K562 (cell line): Measurements from ENCODE around the gene MYO18A. TPM values are rescaled to one million over a fixed set of nuclear protein-coding genes. Genes with fewer than 3 reads are reported as not detected.

Experiments used
- ATAC-seq: fragments of 200-7000 bp; cut with Tn5 transposase; 3 replicates; pipeline ENCODE4 v1.9.1; 2020; ENCODE audit warnings: moderate library complexity
- BruUV-seq: library from RNA; stranded (reverse); fragments of 400-500 nt; replicated peaks from 2 replicates; lab custom pipeline; 2021; lab: Mats Ljungman, UMichigan
- CTCF ChIA-PET: fragments of 300-600 bp; formaldehyde crosslinking; extraction: SDS; loops from one replicate; lab custom pipeline; 2021; ENCODE audit warnings: low intra/inter-chr PET ratio; lab: Yijun Ruan, JAX
- POLR2A ChIA-PET: fragments of 300-600, 350-650 bp; sonication (Branson Sonifier 250); formaldehyde crosslinking; extraction: SDS; loops from one replicate; lab custom pipeline; 2021; ENCODE audit warnings: antibody characterized with exemption, inconsistent platforms; lab: Yijun Ruan, JAX
- DNase-seq, 4 experiments: peaks; one replicate each; pipeline versions ENCODE4 v3.0.0 to v3.0.0-alpha.2; 2011 to 2018; ENCODE audit warnings: low spot score in 3 of 4, mixed read lengths in 3 of 4; ENCODE audit errors: extremely low read depth in 1 of 4
- FAIRE-seq: peaks from 2 replicates; lab custom pipeline; 2011; peaks lifted over from hg19 to GRCh38; lab: Jason Lieb, UNC
- H2AFZ ChIP-seq: 2 replicates; pipeline ENCODE4 v1.6.0; 2011; ENCODE audit warnings: low read depth, low read length, control low read depth, inconsistent platforms
- H3K27ac ChIP-seq: fragments of 200-600 bp; 3 replicates; pipeline ENCODE4 v1.8.0; 2011; ENCODE audit warnings: low read depth, mild to moderate bottlenecking, control low read depth, inconsistent platforms, low read length, moderate library complexity, mixed read lengths; ENCODE audit errors: extremely low read depth
- H3K27me3 ChIP-seq, 2 experiments: fragments of 300-600 bp in 1 of 2; 2 replicates in 1 of 2; 3 replicates in 1 of 2; pipeline versions ENCODE4 v1.6.0 to v1.8.0; 2011; ENCODE audit warnings: inconsistent platforms in 2 of 2, low read length in 2 of 2, mild to moderate bottlenecking in 1 of 2, mixed read lengths in 1 of 2, moderate library complexity in 1 of 2; ENCODE audit not compliant: control insufficient read depth in 2 of 2, insufficient read depth in 2 of 2
- H3K36me3 ChIP-seq: fragments of 300-600 bp; 3 replicates; pipeline ENCODE4 v1.8.0; 2011; ENCODE audit warnings: mild to moderate bottlenecking, low read length, inconsistent platforms; ENCODE audit not compliant: control insufficient read depth, insufficient read depth
- H3K4me1 ChIP-seq, 2 experiments: fragments of 200-600 bp in 1 of 2; replicated peaks in 1 of 2; 2 replicates in 1 of 2; 3 replicates in 1 of 2; pipeline versions ENCODE4 v1.5.1 to v1.8.0; 2011; ENCODE audit warnings: inconsistent platforms in 2 of 2, low read length in 2 of 2, mild to moderate bottlenecking in 1 of 2, mixed read lengths in 1 of 2, moderate library complexity in 1 of 2; ENCODE audit not compliant: control insufficient read depth in 2 of 2, insufficient read depth in 2 of 2
- H3K4me2 ChIP-seq: 2 replicates; pipeline ENCODE4 v1.6.1; 2011; ENCODE audit warnings: low read length, control low read depth, inconsistent platforms, mixed read lengths; ENCODE audit not compliant: insufficient read depth
- H3K4me3 ChIP-seq: fragments of 200-600 bp; sonication (generic), shearing (Covaris generic); 2 replicates; pipeline ENCODE4 v1.5.1; 2016; ENCODE audit warnings: control low read depth, inconsistent platforms
- H3K79me2 ChIP-seq: fragments of 200-600 bp; 3 replicates; pipeline ENCODE4 v1.8.0; 2011; ENCODE audit warnings: low read length, inconsistent platforms; ENCODE audit not compliant: control insufficient read depth, insufficient read depth
- H3K9ac ChIP-seq, 2 experiments: 2 replicates each; pipeline versions ENCODE4 v1.6.0 to v1.6.1; 2011; ENCODE audit warnings: low read depth in 2 of 2, low read length in 2 of 2, control low read depth in 1 of 2, inconsistent platforms in 1 of 2, mild to moderate bottlenecking in 1 of 2, mixed read lengths in 1 of 2; ENCODE audit not compliant: insufficient read depth in 1 of 2
- H3K9me1 ChIP-seq: one replicate; pipeline ENCODE4 v1.6.0; 2011; ENCODE audit warnings: inconsistent platforms, mild to moderate bottlenecking, low read length, moderate library complexity; ENCODE audit not compliant: control insufficient read depth, insufficient read depth
- H3K9me3 ChIP-seq: replicated peaks from 2 replicates; pipeline ENCODE4 v1.5.1; 2011; ENCODE audit warnings: low read depth, low read length, inconsistent platforms; ENCODE audit not compliant: control insufficient read depth, insufficient read depth
- H4K20me1 ChIP-seq: replicated peaks from 2 replicates; pipeline ENCODE4 v1.6.1; 2011; ENCODE audit warnings: low read length, inconsistent platforms, mixed read lengths; ENCODE audit not compliant: control insufficient read depth, insufficient read depth
- E2F3 ChIP-seq: fragments of 250-450 bp; sonication (Bioruptor Pico); IDR thresholded peaks from 2 replicates; pipeline ENCODE4 v1.4.0; 2020; ENCODE audit warnings: mild to moderate bottlenecking
- HDAC1 ChIP-seq, 2 experiments: fragments of 450-650 bp; IDR thresholded peaks; 2 replicates each; pipeline ENCODE4 v1.6.1; 2016 to 2017; ENCODE audit warnings: inconsistent platforms in 1 of 2, mild to moderate bottlenecking in 1 of 2, moderate library complexity in 1 of 2
- NR2C1 ChIP-seq, 2 experiments: fragments of 450-650 bp; IDR thresholded peaks; 2 replicates each; pipeline ENCODE4 v1.6.1; 2017; ENCODE audit warnings: mild to moderate bottlenecking in 2 of 2, antibody characterized with exemption in 1 of 2, inconsistent platforms in 1 of 2, missing compliant biosample characterization in 1 of 2, missing genetic modification characterization in 1 of 2
- PCBP1 ChIP-seq: fragments of 200-400 bp; formaldehyde crosslinking; IDR thresholded peaks from 2 replicates; pipeline ENCODE4 v1.6.1; 2018; ENCODE audit warnings: mild to moderate bottlenecking, low read depth, low read length; ENCODE audit not compliant: poor library complexity, severe bottlenecking
- PTTG1 ChIP-seq: fragments of 450-650 bp; IDR thresholded peaks from 2 replicates; pipeline ENCODE4 v1.6.1; 2016; ENCODE audit warnings: low read depth, mild to moderate bottlenecking, missing genetic modification characterization, missing compliant biosample characterization
- PYGO2 ChIP-seq: fragments of 450-650 bp; IDR thresholded peaks from 2 replicates; pipeline ENCODE4 v1.6.1; 2016; ENCODE audit warnings: mild to moderate bottlenecking, missing genetic modification characterization, moderate library complexity, missing compliant biosample characterization
- RBFOX2 ChIP-seq: fragments of 200-400 bp; formaldehyde crosslinking; IDR thresholded peaks from 2 replicates; pipeline ENCODE4 v1.6.1; 2017; ENCODE audit warnings: low read depth, mild to moderate bottlenecking, low read length, moderate library complexity
- RBM17 ChIP-seq: fragments of 200-400 bp; formaldehyde crosslinking; IDR thresholded peaks from 2 replicates; pipeline ENCODE4 v1.6.1; 2017; ENCODE audit warnings: low read depth, mild to moderate bottlenecking, low read length, borderline replicate concordance
- SMARCB1 ChIP-seq: IDR thresholded peaks from 2 replicates; pipeline ENCODE4 v1.6.1; 2011; ENCODE audit warnings: improper control_type of control experiment, low read depth; ENCODE audit not compliant: insufficient read length
- SRF ChIP-seq, 2 experiments: fragments of 250-450, 450-650 bp in 1 of 2; sonication (Bioruptor Pico) in 1 of 2; sonication (generic) in 1 of 2; formaldehyde crosslinking; IDR thresholded peaks; 2 replicates each; pipeline versions ENCODE4 v1.5.0 to v1.5.1; 2020 to 2022; ENCODE audit warnings: mild to moderate bottlenecking in 1 of 2, missing genetic modification reagents in 1 of 2
- SUPT5H ChIP-seq: fragments of 450-650 bp; IDR thresholded peaks from 2 replicates; pipeline ENCODE4 v1.6.1; 2016
- U2AF1 ChIP-seq: fragments of 200-400 bp; formaldehyde crosslinking; optimal IDR thresholded peaks from 2 replicates; pipeline ENCODE3; 2017; ENCODE audit warnings: mild to moderate bottlenecking, low read depth, low read length, moderate library complexity
- ZBTB11 ChIP-seq, 3 experiments: fragments of 200-800 bp in 1 of 3; fragments of 250-450 bp in 1 of 3; fragments of 450-650 bp in 1 of 3; sonication (Bioruptor Pico) in 1 of 3; sonication (Bioruptor generic) in 1 of 3; formaldehyde crosslinking in 1 of 3; IDR thresholded peaks; 2 replicates each; pipeline versions ENCODE4 v1.6.1 to v1.8.0; 2016 to 2022; ENCODE audit warnings: mild to moderate bottlenecking in 2 of 3, missing genetic modification characterization in 2 of 3, missing compliant biosample characterization in 1 of 3, moderate library complexity in 1 of 3
- ZNF197 ChIP-seq: fragments of 200-800 bp; sonication (Bioruptor generic); IDR thresholded peaks from 2 replicates; pipeline ENCODE4 v1.6.1; 2016; ENCODE audit warnings: low read depth, missing genetic modification characterization, missing compliant biosample characterization
- ZNF324 ChIP-seq: fragments of 250-450 bp; sonication (Bioruptor Pico); IDR thresholded peaks from 2 replicates; pipeline ENCODE4 v1.4.0; 2020; ENCODE audit warnings: mild to moderate bottlenecking
- WGBS: fragments of 100-300 bp; shearing (Covaris generic); methylation state at CpG from one replicate; pipeline ENCODE4 v1.1.6; 2016; ENCODE audit warnings: low coverage, mixed read lengths; ENCODE audit not compliant: insufficient coverage; ENCODE audit errors: missing lambda C conversion rate; 5-methylcytosine and 5-hydroxymethylcytosine counted together
- in situ Hi-C: fragments of 300-500 bp; cut with MboI; formaldehyde crosslinking; loops from 4 replicates; pipeline ENCODE4 v1.15.0; 2018; ENCODE audit warnings: inconsistent platforms, mixed read lengths
- intact Hi-C: fragments of 100-400 bp; cut with micrococcal nuclease; formaldehyde crosslinking; loops from 2 replicates; pipeline ENCODE4 v1.14.2; 2022
- polyA plus RNA-seq, 8 experiments: library from polyadenylated mRNA; depleted of rRNA in 4 of 8; stranded (reverse) in 5 of 8; unstranded in 3 of 8; fragments of >200 nt; fragmentation: Nextera tagmentation in 2 of 8; fragmentation: Illumina TruSeq in 1 of 8; extraction: Ambion mirVana in 2 of 8; extraction: Trizol in 1 of 8; gene quantifications; 2 replicates each; pipeline versions ENCODE4 v1.2.1 to v1.2.3, GENCODE V29; 2011 to 2014; ENCODE audit warnings: inconsistent platforms in 1 of 8, missing spikeins in 1 of 8
- total RNA-seq, 7 experiments: library from RNA; depleted of rRNA in 6 of 7; stranded (reverse); fragments of >200 nt in 6 of 7; fragmentation: Illumina TruSeq in 2 of 7; extraction: Trizol in 2 of 7; gene quantifications; 2 replicates each; pipeline versions ENCODE4 v1.2.1 to v1.2.3, GENCODE V29; 2011 to 2021; ENCODE audit warnings: low replicate concordance in 1 of 7
- TF ChIP-seq, protein P1 (sequence below): fragments of 450-650 bp; IDR thresholded peaks from 2 replicates; pipeline ENCODE4 v1.6.1; 2016; ENCODE audit warnings: antibody characterized with exemption
- TF ChIP-seq, protein P2 (sequence below): fragments of 450-650 bp; formaldehyde crosslinking; IDR thresholded peaks from 2 replicates; pipeline ENCODE4 v1.4.0; 2020; ENCODE audit warnings: mild to moderate bottlenecking, moderate library complexity

MYO18A gene
- total and polyA plus RNA-seq, 9 of the 15 experiments (the other 6 are each of a cell fraction or from before 2014, with no cell fraction given), result 2.5 to 65.4 (median 17.1) TPM

GRCh38 chr17:29073045-29073444, 107.2 kb downstream of the MYO18A start:
- H4K20me1 ChIP-seq, result no peaks in the 10 kb centered on the region
- ChIA-PET POLR2A (interaction anchor here (0.7 to 1.0 kb wide), 3 partner anchors 14 to 550 kb away, joined by 3 to 4 read pairs (median 4); no protein-coding TSS in a partner anchor), CTCF (no interaction called here)
- no peaks in the 10 kb centered on the region for H3K79me2 ChIP-seq
- ATAC-seq, result no peak
- H3K9me1 ChIP-seq, result no peaks in the 10 kb centered on the region
- H2AFZ ChIP-seq, result no peak overlapping the region
- no peak overlapping the region for H3K27ac ChIP-seq
- 77% methylated on average over 2 of the region's 2 CpGs for WGBS
- no peak overlapping the region for H3K4me2 ChIP-seq
- BruUV-seq, result no TSS peak
- no peaks in the 10 kb centered on the region for H3K27me3 ChIP-seq
- no peak overlapping the region for H3K4me3 ChIP-seq
- no peak for FAIRE-seq
- no peak for DNase-seq
- peaks cover 3% of the 10 kb centered on the region in 2 experiments; a peak in 1 of 5 replicates for H3K4me1 ChIP-seq
- H3K9ac ChIP-seq, result no peak overlapping the region
- intact Hi-C loops (no loop called here), in situ Hi-C loops (no loop called here)
- H3K36me3 ChIP-seq, result peaks cover 3% of the 10 kb centered on the region; the same call in 1 of the 3 replicates
- H3K9me3 ChIP-seq, result no peaks in the 10 kb centered on the region
- TF ChIP-seq PCBP1 (no peak), RBFOX2 (no peak), ZNF197 (no peak), HDAC1 (IDR thresholded peaks at IDR 0.05) (no peak), E2F3 (no peak), ZNF324 (no peak), PYGO2 (tag) (no peak), SMARCB1 (no peak), ZBTB11 (CRISPR knock-in tag; IDR thresholded peaks at IDR 0.05) (no peak), RBM17 (no peak), SUPT5H (no peak), PTTG1 (tag) (no peak), U2AF1 (no peak), SRF (CRISPR knock-in tag; IDR thresholded peaks at IDR 0.05) (no peak), NR2C1 (IDR thresholded peaks at IDR 0.05) (no peak), NR2C1 (tag; IDR thresholded peaks at IDR 0.05) (no peak)
- TF ChIP-seq, protein P1, sequence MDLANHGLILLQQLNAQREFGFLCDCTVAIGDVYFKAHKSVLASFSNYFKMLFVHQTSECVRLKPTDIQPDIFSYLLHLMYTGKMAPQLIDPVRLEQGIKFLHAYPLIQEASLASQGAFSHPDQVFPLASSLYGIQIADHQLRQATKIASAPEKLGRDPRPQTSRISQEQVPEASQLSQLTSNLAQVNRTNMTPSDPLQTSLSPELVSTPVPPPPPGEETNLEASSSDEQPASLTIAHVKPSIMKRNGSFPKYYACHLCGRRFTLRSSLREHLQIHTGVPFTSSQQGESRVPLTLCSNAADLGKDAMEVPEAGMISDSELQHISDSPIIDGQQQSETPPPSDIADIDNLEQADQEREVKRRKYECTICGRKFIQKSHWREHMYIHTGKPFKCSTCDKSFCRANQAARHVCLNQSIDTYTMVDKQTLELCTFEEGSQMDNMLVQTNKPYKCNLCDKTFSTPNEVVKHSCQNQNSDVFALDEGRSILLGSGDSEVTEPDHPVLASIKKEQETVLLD, result no peak
- TF ChIP-seq, protein P2, sequence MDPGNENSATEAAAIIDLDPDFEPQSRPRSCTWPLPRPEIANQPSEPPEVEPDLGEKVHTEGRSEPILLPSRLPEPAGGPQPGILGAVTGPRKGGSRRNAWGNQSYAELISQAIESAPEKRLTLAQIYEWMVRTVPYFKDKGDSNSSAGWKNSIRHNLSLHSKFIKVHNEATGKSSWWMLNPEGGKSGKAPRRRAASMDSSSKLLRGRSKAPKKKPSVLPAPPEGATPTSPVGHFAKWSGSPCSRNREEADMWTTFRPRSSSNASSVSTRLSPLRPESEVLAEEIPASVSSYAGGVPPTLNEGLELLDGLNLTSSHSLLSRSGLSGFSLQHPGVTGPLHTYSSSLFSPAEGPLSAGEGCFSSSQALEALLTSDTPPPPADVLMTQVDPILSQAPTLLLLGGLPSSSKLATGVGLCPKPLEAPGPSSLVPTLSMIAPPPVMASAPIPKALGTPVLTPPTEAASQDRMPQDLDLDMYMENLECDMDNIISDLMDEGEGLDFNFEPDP, result no peak
